Measurements from ENCODE around the gene GALNT18.

The GALNT18 gene

DNA sequence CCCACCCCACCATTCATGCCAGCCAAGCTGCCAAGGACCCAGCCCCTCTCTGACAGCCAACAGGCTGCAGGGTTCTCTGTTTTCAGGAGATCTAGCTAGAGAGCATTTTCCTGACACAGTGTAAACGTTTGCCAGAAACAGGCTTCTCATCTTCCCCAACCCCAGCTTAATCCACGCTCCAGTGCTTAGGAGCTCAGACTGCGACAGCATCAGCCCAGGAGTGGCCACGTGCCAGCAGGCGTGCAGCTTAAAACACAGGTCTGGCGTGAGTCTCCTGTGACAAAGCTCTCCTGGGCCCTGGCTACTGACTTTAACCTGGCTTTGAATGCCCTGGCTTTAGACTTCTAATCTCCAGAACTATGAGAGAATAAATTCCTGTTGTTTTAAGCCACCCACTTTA, 66.6 kb downstream of the GALNT18 start:
- no peaks in the 10 kb centered on the region for H3K4me1 ChIP-seq (ENCODE audit: low read depth, poor library complexity, severe bottlenecking)
- H3K36me3 ChIP-seq (ENCODE audit: insufficient read depth): no peaks in the 10 kb centered on the region
- no peak overlapping the region for H3K27ac ChIP-seq
- H3K79me2 ChIP-seq (ENCODE audit: insufficient read depth, low read depth): no peaks in the 10 kb centered on the region; the same call in 1 of the 2 replicates
- no peak overlapping the region for H3K9ac ChIP-seq
- H4K20me1 ChIP-seq (ENCODE audit: insufficient read depth): no peaks in the 10 kb centered on the region
- H3K27me3 ChIP-seq (ENCODE audit: insufficient read depth, low read depth): no peaks in the 10 kb centered on the region
- TF ChIP-seq, protein P1, sequence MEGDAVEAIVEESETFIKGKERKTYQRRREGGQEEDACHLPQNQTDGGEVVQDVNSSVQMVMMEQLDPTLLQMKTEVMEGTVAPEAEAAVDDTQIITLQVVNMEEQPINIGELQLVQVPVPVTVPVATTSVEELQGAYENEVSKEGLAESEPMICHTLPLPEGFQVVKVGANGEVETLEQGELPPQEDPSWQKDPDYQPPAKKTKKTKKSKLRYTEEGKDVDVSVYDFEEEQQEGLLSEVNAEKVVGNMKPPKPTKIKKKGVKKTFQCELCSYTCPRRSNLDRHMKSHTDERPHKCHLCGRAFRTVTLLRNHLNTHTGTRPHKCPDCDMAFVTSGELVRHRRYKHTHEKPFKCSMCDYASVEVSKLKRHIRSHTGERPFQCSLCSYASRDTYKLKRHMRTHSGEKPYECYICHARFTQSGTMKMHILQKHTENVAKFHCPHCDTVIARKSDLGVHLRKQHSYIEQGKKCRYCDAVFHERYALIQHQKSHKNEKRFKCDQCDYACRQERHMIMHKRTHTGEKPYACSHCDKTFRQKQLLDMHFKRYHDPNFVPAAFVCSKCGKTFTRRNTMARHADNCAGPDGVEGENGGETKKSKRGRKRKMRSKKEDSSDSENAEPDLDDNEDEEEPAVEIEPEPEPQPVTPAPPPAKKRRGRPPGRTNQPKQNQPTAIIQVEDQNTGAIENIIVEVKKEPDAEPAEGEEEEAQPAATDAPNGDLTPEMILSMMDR (conservative IDR thresholded peaks at IDR 0.05; ENCODE audit: low read depth, low read length): no peak
- H3K4me3 ChIP-seq (IDR thresholded peaks at IDR 0.05; ENCODE audit: insufficient read depth, low read depth, low read length): no peak overlapping the region
- H3K4me2 ChIP-seq: no peak overlapping the region
- H2AFZ ChIP-seq (ENCODE audit: low read depth): no peak overlapping the region

DNA sequence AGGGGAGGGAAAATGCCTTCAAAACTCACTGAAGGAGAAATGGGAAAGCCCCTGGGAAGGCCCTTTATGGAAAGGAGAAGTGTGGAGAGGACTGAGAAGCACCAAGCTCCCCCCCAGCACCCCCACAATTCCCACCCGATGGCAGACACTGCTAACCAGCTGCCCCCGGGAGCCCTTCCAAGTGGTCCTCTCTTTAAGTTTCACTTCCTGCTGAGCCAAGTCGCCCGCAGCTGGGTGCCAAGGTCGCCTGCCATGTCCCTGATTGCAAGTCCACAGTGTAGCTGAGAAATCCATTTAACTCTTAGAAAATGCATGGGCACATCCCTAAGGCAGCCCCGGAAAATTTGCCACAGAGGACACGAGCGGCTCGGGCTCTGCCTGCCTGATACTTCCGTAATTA, 68.2 kb downstream of the GALNT18 start:
- Histone ChIP-seq H3K4me2 (no peak overlapping the region), H4K20me1 (ENCODE audit: insufficient read depth) (no peaks in the 10 kb centered on the region), H3K27me3 (ENCODE audit: insufficient read depth, low read depth) (no peaks in the 10 kb centered on the region)

DNA sequence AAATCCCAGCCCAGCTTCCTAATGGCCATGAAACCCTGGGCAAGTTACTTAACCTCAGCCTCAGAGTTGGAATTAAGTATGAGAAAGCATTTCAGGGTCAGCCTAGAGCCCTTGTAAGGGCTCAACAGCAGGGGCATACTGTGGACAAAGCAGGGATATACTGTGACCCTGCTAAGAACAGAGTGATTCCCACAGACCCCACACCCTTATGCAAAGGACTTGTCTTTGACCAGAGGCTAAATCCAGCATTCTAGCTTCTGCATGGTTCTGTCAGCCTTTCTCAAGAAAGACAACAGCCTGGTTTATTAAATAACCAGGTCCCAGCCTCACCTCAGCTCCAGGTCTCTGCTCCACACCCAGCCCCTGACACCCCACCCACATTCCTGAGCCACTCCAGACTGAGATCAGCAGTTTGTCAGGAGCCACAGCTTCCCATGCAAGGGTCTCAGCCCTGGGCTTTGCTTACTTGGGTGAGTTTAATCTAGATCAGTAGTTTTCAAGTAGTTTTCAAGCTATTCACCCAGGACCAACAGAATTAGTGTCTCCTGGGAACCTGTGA, 69.2 kb downstream of the GALNT18 start:
- no peaks in the 10 kb centered on the region for H4K20me1 ChIP-seq (ENCODE audit: insufficient read depth)
- H3K27ac ChIP-seq: no peak overlapping the region
- no peak overlapping the region for H3K4me2 ChIP-seq
- H3K36me3 ChIP-seq (ENCODE audit: insufficient read depth): no peaks in the 10 kb centered on the region
- H2AFZ ChIP-seq (ENCODE audit: low read depth): no peak overlapping the region
- TF ChIP-seq, protein P1 (conservative IDR thresholded peaks at IDR 0.05; ENCODE audit: low read depth, low read length): no peak
- no peak overlapping the region for H3K9ac ChIP-seq
- no peaks in the 10 kb centered on the region for H3K4me1 ChIP-seq (ENCODE audit: low read depth, poor library complexity, severe bottlenecking)
- H3K4me3 ChIP-seq (IDR thresholded peaks at IDR 0.05; ENCODE audit: insufficient read depth, low read depth, low read length): no peak overlapping the region
- H3K27me3 ChIP-seq (ENCODE audit: insufficient read depth, low read depth): no peaks in the 10 kb centered on the region
- H3K79me2 ChIP-seq (ENCODE audit: insufficient read depth, low read depth): no peaks in the 10 kb centered on the region; the same call in 1 of the 2 replicates

More for the DNA sequence above, 68.2 kb downstream of the GALNT18 start:
- Histone ChIP-seq H2AFZ (ENCODE audit: low read depth) (no peak overlapping the region), H3K27ac (no peak overlapping the region), H3K79me2 (ENCODE audit: insufficient read depth, low read depth) (no peaks in the 10 kb centered on the region; the same call in 1 of the 2 replicates), H3K4me1 (ENCODE audit: low read depth, poor library complexity, severe bottlenecking) (no peaks in the 10 kb centered on the region), H3K9ac (no peak overlapping the region), H3K4me3 (IDR thresholded peaks at IDR 0.05; ENCODE audit: insufficient read depth, low read depth, low read length) (no peak overlapping the region), H3K36me3 (ENCODE audit: insufficient read depth) (no peaks in the 10 kb centered on the region)
- TF ChIP-seq, protein P1 (conservative IDR thresholded peaks at IDR 0.05; ENCODE audit: low read depth, low read length): no peak

DNA sequence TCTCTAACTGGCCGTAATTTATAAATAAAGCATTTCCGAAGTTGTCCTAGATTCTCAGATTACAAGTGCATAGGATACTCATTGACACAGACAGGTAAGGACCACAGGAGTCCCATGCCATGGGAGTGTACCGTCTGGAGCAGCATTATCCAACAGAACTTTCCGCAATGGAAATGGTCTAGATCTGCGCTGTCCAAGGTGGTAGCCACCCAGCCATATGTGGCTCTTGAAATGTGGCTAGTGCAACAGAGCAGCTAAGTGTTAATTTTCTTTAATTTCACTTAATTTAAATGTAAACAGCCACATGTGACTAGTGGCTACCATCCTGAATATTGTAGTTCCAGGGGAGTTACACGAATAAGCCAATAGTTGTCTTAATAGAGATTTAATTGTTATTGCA, 71.3 kb downstream of the GALNT18 start:
- no peaks in the 10 kb centered on the region for H3K27me3 ChIP-seq (ENCODE audit: insufficient read depth, low read depth)
- H3K4me3 ChIP-seq (IDR thresholded peaks at IDR 0.05; ENCODE audit: insufficient read depth, low read depth, low read length): no peak overlapping the region
- TF ChIP-seq, protein P1 (conservative IDR thresholded peaks at IDR 0.05; ENCODE audit: low read depth, low read length): no peak
- no peak overlapping the region for H2AFZ ChIP-seq (ENCODE audit: low read depth)
- no peak overlapping the region for H3K27ac ChIP-seq
- H3K79me2 ChIP-seq (ENCODE audit: insufficient read depth, low read depth): no peaks in the 10 kb centered on the region; the same call in 1 of the 2 replicates
- H3K4me2 ChIP-seq: no peak overlapping the region
- H3K9ac ChIP-seq: no peak overlapping the region
- H3K4me1 ChIP-seq (ENCODE audit: low read depth, poor library complexity, severe bottlenecking): no peaks in the 10 kb centered on the region
- H4K20me1 ChIP-seq (ENCODE audit: insufficient read depth): no peaks in the 10 kb centered on the region
- H3K36me3 ChIP-seq (ENCODE audit: insufficient read depth): no peaks in the 10 kb centered on the region

Data from KMS-11 (cell line).